NCI-H146 (cell line): ENCODE data around the gene ADAMTS13.
A peak's percentile ranks its signal among the peaks of the same experiment; 100 is the strongest.
"Not testable (repeated sequence)": the region's sequence is repeated elsewhere in the genome, so short reads cannot be mapped to it uniquely, and the experiment has no call there.

Experiments
- DNase-seq: peaks from one replicate; lab custom pipeline; 2025; lab: John Stamatoyannopoulos, UW

Gene ADAMTS13

GRCh38 chr9:133425049-133425632 is 3.0 kb downstream of the ADAMTS13 start:
- no peak for DNase-seq

GRCh38 chr9:133426011-133426410 is 3.8 kb downstream of the ADAMTS13 start:
- no peak for DNase-seq

- DNase-seq = no peak
Observed at GRCh38 chr9:133427658-133428348, 5.6 kb downstream of the ADAMTS13 start.

GRCh38 chr9:133428617-133429101 is 6.5 kb downstream of the ADAMTS13 start:
- peak; percentile 70 for DNase-seq

- no peak for DNase-seq
Observed at GRCh38 chr9:133429214-133429613, 7.0 kb downstream of the ADAMTS13 start.

- peak; percentile 48 for DNase-seq
Observed at GRCh38 chr9:133429641-133430161, 7.5 kb downstream of the ADAMTS13 start.

GRCh38 chr9:133430244-133430643 is 8.1 kb downstream of the ADAMTS13 start:
- DNase-seq = no peak

GRCh38 chr9:133433351-133433843 is 11.2 kb downstream of the ADAMTS13 start:
- no peak for DNase-seq

- DNase-seq = no peak
Observed at GRCh38 chr9:133436681-133437080, 14.5 kb downstream of the ADAMTS13 start.

GRCh38 chr9:133437753-133438531 is 15.8 kb downstream of the ADAMTS13 start:
- no peak for DNase-seq

GRCh38 chr9:133439337-133439736 is 17.2 kb downstream of the ADAMTS13 start:
- no peak for DNase-seq

GRCh38 chr9:133440874-133441273 is 18.7 kb downstream of the ADAMTS13 start:
- DNase-seq = no peak

GRCh38 chr9:133441571-133441970 is 19.4 kb downstream of the ADAMTS13 start:
- no peak for DNase-seq

GRCh38 chr9:133443248-133443647 is 21.1 kb downstream of the ADAMTS13 start:
- no peak for DNase-seq

- peak; percentile 69 for DNase-seq
Observed at GRCh38 chr9:133443982-133444381, 21.8 kb downstream of the ADAMTS13 start.

- DNase-seq = no peak
Observed at GRCh38 chr9:133445293-133445969, 23.3 kb downstream of the ADAMTS13 start.

- DNase-seq = no peak
Observed at GRCh38 chr9:133448487-133448972, 26.4 kb downstream of the ADAMTS13 start.

- DNase-seq = peak; percentile 3
Observed at GRCh38 chr9:133449760-133450159, 27.6 kb downstream of the ADAMTS13 start.

- DNase-seq = not testable (repeated sequence)
Observed at GRCh38 chr9:133451865-133452264, 29.7 kb downstream of the ADAMTS13 start.

- DNase-seq = no peak
Observed at GRCh38 chr9:133452562-133452961, 30.4 kb downstream of the ADAMTS13 start.

- no peak for DNase-seq
Observed at GRCh38 chr9:133453651-133454050, 31.5 kb downstream of the ADAMTS13 start.

GRCh38 chr9:133454325-133454724 is 32.2 kb downstream of the ADAMTS13 start:
- DNase-seq = no peak
